ENCODE data around the gene UGCG.

UGCG gene

DNA sequence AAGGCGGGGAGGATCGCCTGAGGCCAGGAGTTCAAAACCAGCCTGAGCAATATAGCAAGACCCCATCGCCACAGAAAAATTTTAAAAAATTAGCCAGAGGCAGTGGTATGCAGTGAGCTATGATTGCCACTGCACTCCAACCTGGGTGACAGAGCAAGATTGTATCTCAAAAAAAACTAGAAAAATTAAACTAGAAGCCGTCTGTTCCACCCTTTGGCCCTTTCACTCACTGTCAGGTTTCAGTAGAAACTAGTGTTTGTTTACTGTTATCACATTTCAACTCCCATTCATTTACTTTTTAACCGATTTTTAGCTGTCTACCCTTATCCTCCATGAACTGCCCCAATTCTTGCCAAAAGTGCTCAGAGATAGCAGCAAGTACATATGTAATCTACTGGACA lies 8.3 kb downstream of the UGCG start:
- ATAC-seq, result no peak
- no peak for TF ChIP-seq TOX (CRISPR knock-in tag; IDR thresholded peaks at IDR 0.05; ENCODE audit: borderline replicate concordance)
- TF ChIP-seq BACH2 (CRISPR knock-in tag; IDR thresholded peaks at IDR 0.05; ENCODE audit: borderline replicate concordance), result no peak
- no peak for TF ChIP-seq ESRRG (CRISPR knock-in tag; IDR thresholded peaks at IDR 0.05)
- TF ChIP-seq ZC3H10 (CRISPR knock-in tag; IDR thresholded peaks at IDR 0.05), result no peak
- no peak for TF ChIP-seq ARNTL (CRISPR knock-in tag; IDR thresholded peaks at IDR 0.05; ENCODE audit: borderline replicate concordance, low read depth)
- TF ChIP-seq RARB (CRISPR knock-in tag; IDR thresholded peaks at IDR 0.05), result no peak
- no peak for TF ChIP-seq OSR1 (CRISPR knock-in tag; IDR thresholded peaks at IDR 0.05)

DNA sequence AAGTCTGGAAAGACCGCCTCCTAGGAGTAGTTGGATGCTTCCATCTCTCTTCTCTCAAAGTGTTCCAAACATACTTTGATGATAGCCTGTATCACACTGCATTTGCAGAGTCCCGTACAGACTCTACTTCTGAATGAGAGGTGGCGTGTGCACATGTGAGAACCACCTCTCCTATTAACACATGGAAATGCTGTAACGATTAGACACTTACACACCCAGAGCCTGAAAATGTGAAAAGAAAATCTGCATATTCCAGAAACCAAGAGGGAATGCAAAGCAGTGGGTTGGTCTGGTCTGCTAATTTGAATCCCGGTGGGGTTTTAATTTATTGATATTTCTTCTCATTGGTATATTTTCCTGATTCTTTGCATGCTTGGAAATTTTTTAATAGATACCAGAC lies 10.5 kb downstream of the UGCG start:
- TF ChIP-seq, protein P1, sequence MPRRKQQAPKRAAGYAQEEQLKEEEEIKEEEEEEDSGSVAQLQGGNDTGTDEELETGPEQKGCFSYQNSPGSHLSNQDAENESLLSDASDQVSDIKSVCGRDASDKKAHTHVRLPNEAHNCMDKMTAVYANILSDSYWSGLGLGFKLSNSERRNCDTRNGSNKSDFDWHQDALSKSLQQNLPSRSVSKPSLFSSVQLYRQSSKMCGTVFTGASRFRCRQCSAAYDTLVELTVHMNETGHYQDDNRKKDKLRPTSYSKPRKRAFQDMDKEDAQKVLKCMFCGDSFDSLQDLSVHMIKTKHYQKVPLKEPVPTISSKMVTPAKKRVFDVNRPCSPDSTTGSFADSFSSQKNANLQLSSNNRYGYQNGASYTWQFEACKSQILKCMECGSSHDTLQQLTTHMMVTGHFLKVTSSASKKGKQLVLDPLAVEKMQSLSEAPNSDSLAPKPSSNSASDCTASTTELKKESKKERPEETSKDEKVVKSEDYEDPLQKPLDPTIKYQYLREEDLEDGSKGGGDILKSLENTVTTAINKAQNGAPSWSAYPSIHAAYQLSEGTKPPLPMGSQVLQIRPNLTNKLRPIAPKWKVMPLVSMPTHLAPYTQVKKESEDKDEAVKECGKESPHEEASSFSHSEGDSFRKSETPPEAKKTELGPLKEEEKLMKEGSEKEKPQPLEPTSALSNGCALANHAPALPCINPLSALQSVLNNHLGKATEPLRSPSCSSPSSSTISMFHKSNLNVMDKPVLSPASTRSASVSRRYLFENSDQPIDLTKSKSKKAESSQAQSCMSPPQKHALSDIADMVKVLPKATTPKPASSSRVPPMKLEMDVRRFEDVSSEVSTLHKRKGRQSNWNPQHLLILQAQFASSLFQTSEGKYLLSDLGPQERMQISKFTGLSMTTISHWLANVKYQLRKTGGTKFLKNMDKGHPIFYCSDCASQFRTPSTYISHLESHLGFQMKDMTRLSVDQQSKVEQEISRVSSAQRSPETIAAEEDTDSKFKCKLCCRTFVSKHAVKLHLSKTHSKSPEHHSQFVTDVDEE (CRISPR knock-in tag; IDR thresholded peaks at IDR 0.05), result no peak
- TF ChIP-seq, protein P2, sequence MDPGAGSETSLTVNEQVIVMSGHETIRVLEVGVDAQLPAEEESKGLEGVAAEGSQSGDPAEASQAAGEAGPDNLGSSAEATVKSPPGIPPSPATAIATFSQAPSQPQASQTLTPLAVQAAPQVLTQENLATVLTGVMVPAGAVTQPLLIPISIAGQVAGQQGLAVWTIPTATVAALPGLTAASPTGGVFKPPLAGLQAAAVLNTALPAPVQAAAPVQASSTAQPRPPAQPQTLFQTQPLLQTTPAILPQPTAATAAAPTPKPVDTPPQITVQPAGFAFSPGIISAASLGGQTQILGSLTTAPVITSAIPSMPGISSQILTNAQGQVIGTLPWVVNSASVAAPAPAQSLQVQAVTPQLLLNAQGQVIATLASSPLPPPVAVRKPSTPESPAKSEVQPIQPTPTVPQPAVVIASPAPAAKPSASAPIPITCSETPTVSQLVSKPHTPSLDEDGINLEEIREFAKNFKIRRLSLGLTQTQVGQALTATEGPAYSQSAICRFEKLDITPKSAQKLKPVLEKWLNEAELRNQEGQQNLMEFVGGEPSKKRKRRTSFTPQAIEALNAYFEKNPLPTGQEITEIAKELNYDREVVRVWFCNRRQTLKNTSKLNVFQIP (CRISPR knock-in tag; IDR thresholded peaks at IDR 0.05; ENCODE audit: borderline replicate concordance, low read depth), result no peak
- TF ChIP-seq TOX (CRISPR knock-in tag; IDR thresholded peaks at IDR 0.05; ENCODE audit: borderline replicate concordance), result no peak
- no peak for TF ChIP-seq ZFP3 (CRISPR knock-in tag; IDR thresholded peaks at IDR 0.05)
- TF ChIP-seq ZFP30 (CRISPR knock-in tag; IDR thresholded peaks at IDR 0.05), result no peak
- TF ChIP-seq ZNF565 (CRISPR knock-in tag; conservative IDR thresholded peaks at IDR 0.05; ENCODE audit: low read depth), result no peak
- no peak for TF ChIP-seq BACH2 (CRISPR knock-in tag; IDR thresholded peaks at IDR 0.05; ENCODE audit: borderline replicate concordance)
- no peak for TF ChIP-seq RARB (CRISPR knock-in tag; IDR thresholded peaks at IDR 0.05)
- TF ChIP-seq, protein P3, sequence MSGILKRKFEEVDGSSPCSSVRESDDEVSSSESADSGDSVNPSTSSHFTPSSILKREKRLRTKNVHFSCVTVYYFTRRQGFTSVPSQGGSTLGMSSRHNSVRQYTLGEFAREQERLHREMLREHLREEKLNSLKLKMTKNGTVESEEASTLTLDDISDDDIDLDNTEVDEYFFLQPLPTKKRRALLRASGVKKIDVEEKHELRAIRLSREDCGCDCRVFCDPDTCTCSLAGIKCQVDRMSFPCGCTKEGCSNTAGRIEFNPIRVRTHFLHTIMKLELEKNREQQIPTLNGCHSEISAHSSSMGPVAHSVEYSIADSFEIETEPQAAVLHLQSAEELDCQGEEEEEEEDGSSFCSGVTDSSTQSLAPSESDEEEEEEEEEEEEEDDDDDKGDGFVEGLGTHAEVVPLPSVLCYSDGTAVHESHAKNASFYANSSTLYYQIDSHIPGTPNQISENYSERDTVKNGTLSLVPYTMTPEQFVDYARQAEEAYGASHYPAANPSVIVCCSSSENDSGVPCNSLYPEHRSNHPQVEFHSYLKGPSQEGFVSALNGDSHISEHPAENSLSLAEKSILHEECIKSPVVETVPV (CRISPR knock-in tag; IDR thresholded peaks at IDR 0.05), result no peak
- no peak for TF ChIP-seq ISL1 (CRISPR knock-in tag; IDR thresholded peaks at IDR 0.05)
- ATAC-seq, result no peak

DNA sequence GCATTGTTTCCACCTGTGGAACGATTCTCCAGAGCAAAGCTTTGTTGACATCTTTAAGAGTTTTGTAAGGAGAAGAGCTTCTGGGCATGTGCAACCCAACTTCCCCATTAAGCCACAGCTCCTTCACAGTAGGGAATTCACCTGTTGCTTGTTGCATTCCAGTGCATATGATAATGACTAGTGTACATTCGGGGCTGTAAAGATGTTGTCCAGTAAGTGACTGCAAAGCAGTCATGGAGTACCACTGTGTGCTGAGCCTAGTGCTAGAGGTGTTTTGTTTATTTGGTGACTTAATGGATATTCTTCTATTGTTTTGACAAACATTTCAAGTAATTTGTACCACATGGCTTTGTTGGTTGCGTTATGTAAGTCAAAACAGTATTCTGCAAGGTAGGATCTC lies 12.8 kb downstream of the UGCG start:
- TF ChIP-seq OSR1 (CRISPR knock-in tag; IDR thresholded peaks at IDR 0.05) (no peak), ZNF565 (CRISPR knock-in tag; conservative IDR thresholded peaks at IDR 0.05; ENCODE audit: low read depth) (no peak), ZFP3 (CRISPR knock-in tag; IDR thresholded peaks at IDR 0.05) (no peak), ZFP30 (CRISPR knock-in tag; IDR thresholded peaks at IDR 0.05) (no peak), PPARA (CRISPR knock-in tag; IDR thresholded peaks at IDR 0.05; ENCODE audit: borderline replicate concordance) (no peak), RARB (CRISPR knock-in tag; IDR thresholded peaks at IDR 0.05) (no peak)
- TF ChIP-seq, protein P2 (CRISPR knock-in tag; IDR thresholded peaks at IDR 0.05; ENCODE audit: borderline replicate concordance, low read depth), result no peak
- no peak for ATAC-seq

DNA sequence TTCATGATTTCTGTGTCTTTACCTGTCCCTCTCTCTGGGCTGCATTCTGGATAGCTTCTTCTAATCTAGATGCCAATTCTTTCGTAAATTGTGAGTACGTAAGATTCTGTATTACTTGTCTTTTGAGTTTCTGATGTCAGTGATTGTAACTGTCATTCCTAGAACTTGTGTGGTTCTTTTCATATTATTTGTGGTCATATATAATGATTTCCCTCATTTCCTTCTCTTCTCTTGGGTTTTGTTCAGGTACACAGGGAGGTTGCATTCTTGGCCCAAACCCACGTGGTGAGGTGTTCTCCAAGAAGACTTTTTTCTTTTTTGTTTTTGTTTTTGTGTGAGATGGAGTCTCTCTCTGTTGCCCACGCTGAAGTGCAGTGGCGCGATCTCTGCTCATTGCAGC lies 13.8 kb downstream of the UGCG start:
- no peak for ATAC-seq
- TF ChIP-seq SNAI2 (CRISPR knock-in tag; IDR thresholded peaks at IDR 0.05) (no peak), ZFP30 (CRISPR knock-in tag; IDR thresholded peaks at IDR 0.05) (no peak), OSR1 (CRISPR knock-in tag; IDR thresholded peaks at IDR 0.05) (no peak), ZNF8 (CRISPR knock-in tag; IDR thresholded peaks at IDR 0.05) (no peak), BACH2 (CRISPR knock-in tag; IDR thresholded peaks at IDR 0.05; ENCODE audit: borderline replicate concordance) (no peak), ZFP3 (CRISPR knock-in tag; IDR thresholded peaks at IDR 0.05) (no peak), ESRRG (CRISPR knock-in tag; IDR thresholded peaks at IDR 0.05) (no peak)
- TF ChIP-seq, protein P4, sequence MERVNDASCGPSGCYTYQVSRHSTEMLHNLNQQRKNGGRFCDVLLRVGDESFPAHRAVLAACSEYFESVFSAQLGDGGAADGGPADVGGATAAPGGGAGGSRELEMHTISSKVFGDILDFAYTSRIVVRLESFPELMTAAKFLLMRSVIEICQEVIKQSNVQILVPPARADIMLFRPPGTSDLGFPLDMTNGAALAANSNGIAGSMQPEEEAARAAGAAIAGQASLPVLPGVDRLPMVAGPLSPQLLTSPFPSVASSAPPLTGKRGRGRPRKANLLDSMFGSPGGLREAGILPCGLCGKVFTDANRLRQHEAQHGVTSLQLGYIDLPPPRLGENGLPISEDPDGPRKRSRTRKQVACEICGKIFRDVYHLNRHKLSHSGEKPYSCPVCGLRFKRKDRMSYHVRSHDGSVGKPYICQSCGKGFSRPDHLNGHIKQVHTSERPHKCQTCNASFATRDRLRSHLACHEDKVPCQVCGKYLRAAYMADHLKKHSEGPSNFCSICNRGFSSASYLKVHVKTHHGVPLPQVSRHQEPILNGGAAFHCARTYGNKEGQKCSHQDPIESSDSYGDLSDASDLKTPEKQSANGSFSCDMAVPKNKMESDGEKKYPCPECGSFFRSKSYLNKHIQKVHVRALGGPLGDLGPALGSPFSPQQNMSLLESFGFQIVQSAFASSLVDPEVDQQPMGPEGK (CRISPR knock-in tag; IDR thresholded peaks at IDR 0.05; ENCODE audit: borderline replicate concordance), result no peak
- TF ChIP-seq, protein P2 (CRISPR knock-in tag; IDR thresholded peaks at IDR 0.05; ENCODE audit: borderline replicate concordance, low read depth), result no peak
